Activated T-cell treated with anti-CD3 and anti-CD28 coated beads, Interleukin-2, amount 50 U/mL, for 4 hours (primary cell): ENCODE measurements around the gene MYORG. TPM values are rescaled to one million over a fixed set of nuclear protein-coding genes. Genes with fewer than 3 reads are reported as not detected.
"Not testable (repeated sequence)": the region's sequence is repeated elsewhere in the genome, so short reads cannot be mapped to it uniquely, and the experiment has no call there.

Source experiments
- ATAC-seq, 2 donors: fragments of 200-7000 bp; cut with Tn5 transposase; one replicate each; pipeline ENCODE4 v1.10.0; 2021
- DNase-seq: peaks from one replicate; pipeline ENCODE4 v3.0.0-alpha.2; 2020
- H3K27me3 Mint-ChIP-seq: one replicate; pipeline ENCODE4 v1.8.0; 2021; ENCODE audit warnings: low read depth, mixed read lengths
- H3K36me3 Mint-ChIP-seq: one replicate; pipeline ENCODE4 v1.8.0; 2022; ENCODE audit warnings: mixed read lengths; ENCODE audit not compliant: insufficient read depth
- H3K4me1 Mint-ChIP-seq: one replicate; pipeline ENCODE4 v1.8.0; 2021; ENCODE audit warnings: low read depth, mixed read lengths
- H3K4me3 Mint-ChIP-seq: one replicate; pipeline ENCODE4 v1.8.0; 2021; ENCODE audit warnings: mild to moderate bottlenecking, moderate library complexity, mixed read lengths
- H3K9me3 Mint-ChIP-seq: one replicate; pipeline ENCODE4 v1.8.0; 2021; ENCODE audit warnings: mixed read lengths
- total RNA-seq, 3 donors: library from RNA; stranded (reverse); gene quantifications; one replicate each; pipeline ENCODE4 v1.2.1, GENCODE V29; 2021

MYORG gene
- total RNA-seq, 3 donors from 2014 or later: 0.60 to 1.8 (median 0.87) TPM

GRCh38 chr9:34338665-34339385, 37.9 kb downstream of the MYORG start:
- DNase-seq (no peak), ATAC-seq (no peak)
- H3K4me1 Mint-ChIP-seq: peaks cover 3% of the 10 kb centered on the region
- no peaks in the 10 kb centered on the region for H3K9me3 Mint-ChIP-seq
- no peak overlapping the region for H3K4me3 Mint-ChIP-seq
- no peaks in the 10 kb centered on the region for H3K27me3 Mint-ChIP-seq
- H3K36me3 Mint-ChIP-seq: peaks cover 23% of the 10 kb centered on the region

DNA sequence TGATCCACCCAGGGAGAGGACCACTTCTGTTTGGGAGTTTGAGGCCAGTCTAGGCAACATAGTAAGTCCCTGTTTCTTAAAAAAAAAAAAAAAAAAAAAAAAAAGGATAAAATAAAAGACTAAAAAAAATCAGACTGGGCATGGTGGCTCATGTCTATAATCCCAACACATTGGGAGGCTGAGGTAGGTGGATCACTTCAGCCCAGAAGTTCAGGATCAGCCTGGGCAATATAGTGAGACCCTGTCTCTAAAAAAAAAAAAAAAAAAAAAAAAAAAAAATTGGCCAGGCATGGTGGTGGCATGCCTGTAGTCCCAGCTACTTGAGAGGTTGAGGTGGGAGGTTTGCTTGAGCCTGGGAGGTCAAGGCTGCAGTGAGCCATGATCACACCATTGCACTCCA, 38.6 kb downstream of the MYORG start:
- not testable (repeated sequence) for H3K9me3 Mint-ChIP-seq, DNase-seq, H3K4me1 Mint-ChIP-seq, H3K27me3 Mint-ChIP-seq, ATAC-seq, H3K4me3 Mint-ChIP-seq
- peaks cover 17% of the 10 kb centered on the region for H3K36me3 Mint-ChIP-seq

- DNase-seq (no peak), ATAC-seq (no peak)
- H3K27me3 Mint-ChIP-seq: no peaks in the 10 kb centered on the region
- no peak overlapping the region for H3K4me3 Mint-ChIP-seq
- peaks cover 16% of the 10 kb centered on the region for H3K36me3 Mint-ChIP-seq
- H3K4me1 Mint-ChIP-seq: peaks cover 3% of the 10 kb centered on the region
- H3K9me3 Mint-ChIP-seq: no peaks in the 10 kb centered on the region
These were observed 39.3 kb downstream of the MYORG start for GRCh38 chr9:34337403-34337802.

GRCh38 chr9:34335376-34335775, 41.3 kb downstream of the MYORG start:
- no peak overlapping the region for H3K4me3 Mint-ChIP-seq
- DNase-seq: no peak
- no peak for ATAC-seq
- H3K9me3 Mint-ChIP-seq: no peaks in the 10 kb centered on the region
- peaks cover 15% of the 10 kb centered on the region for H3K4me1 Mint-ChIP-seq
- H3K36me3 Mint-ChIP-seq: peaks cover 7% of the 10 kb centered on the region
- H3K27me3 Mint-ChIP-seq: no peaks in the 10 kb centered on the region

DNA sequence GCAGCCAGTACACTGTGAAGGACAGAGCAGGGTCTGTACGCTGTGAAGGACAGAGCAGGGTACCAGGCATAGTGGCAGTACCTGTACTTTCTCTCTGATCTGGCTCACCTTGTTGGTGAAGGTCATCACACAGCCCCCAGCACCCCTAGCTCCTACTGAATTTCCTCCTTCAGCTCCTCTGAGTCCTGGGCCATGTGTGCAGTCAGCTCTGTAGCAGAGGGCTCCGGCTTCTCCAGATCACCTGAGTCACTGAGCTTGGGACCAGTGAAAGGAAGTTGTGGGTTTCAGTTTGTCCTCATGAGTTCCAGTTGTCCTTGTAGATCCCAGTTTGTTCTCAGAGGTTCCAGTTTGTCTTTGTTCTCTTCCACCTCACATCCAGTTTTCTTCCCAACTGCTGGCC, 41.8 kb downstream of the MYORG start:
- ATAC-seq (no peak), DNase-seq (no peak)
- H3K27me3 Mint-ChIP-seq: no peaks in the 10 kb centered on the region
- H3K9me3 Mint-ChIP-seq: no peaks in the 10 kb centered on the region
- H3K4me1 Mint-ChIP-seq: peaks cover 19% of the 10 kb centered on the region
- no peak overlapping the region for H3K4me3 Mint-ChIP-seq
- H3K36me3 Mint-ChIP-seq: peaks cover 3% of the 10 kb centered on the region

DNA sequence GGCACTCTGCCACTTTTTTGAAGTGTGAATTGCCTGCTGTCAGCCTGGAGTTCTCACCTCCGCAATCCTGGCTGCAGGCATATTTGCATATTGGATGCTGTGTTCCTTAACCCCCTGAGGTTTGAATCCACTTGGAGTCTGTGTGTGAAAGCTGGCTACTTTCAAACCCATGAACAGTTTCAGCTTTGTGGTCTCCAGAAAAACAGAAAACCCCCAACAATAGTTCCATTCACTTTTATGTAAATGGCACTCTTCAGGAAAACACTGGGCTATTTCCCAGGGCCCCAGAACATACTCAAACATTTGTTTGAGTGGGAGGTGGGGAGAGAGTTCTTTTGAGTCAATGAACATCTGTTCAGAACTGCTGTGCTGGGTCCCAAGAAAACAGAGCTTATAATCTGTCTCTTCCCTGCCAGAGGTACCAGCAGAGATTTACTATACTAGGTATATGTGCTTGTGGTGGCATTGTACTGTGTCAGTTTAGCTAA, 42.3 kb downstream of the MYORG start:
- ATAC-seq (no peak), DNase-seq (no peak)
- Mint-ChIP-seq H3K9me3 (no peaks in the 10 kb centered on the region), H3K4me3 (no peak overlapping the region), H3K27me3 (no peaks in the 10 kb centered on the region), H3K4me1 (peaks cover 21% of the 10 kb centered on the region), H3K36me3 (peaks cover 3% of the 10 kb centered on the region)

DNA sequence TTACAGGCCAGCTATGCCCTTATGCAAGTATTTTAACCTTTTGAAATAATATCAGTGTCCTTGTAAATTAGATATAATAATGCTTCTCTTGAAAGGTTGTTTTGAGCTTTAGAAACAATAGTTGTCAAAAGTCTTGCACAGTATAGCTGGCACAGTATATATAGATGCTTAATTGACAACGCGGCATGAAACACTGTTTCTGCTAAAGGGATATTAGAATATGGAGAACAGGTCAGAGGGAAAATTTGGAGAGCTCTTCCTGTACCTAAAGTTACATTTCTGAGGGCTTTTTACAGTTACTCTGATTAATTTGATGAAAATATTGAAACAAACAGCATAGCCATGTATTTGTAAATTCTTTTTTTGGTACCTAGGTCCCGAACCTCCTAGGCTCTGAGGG, 42.9 kb downstream of the MYORG start:
- H3K9me3 Mint-ChIP-seq: no peaks in the 10 kb centered on the region
- DNase-seq: no peak
- peaks cover 3% of the 10 kb centered on the region for H3K36me3 Mint-ChIP-seq
- no peaks in the 10 kb centered on the region for H3K27me3 Mint-ChIP-seq
- no peak overlapping the region for H3K4me3 Mint-ChIP-seq
- no peak for ATAC-seq
- peaks cover 21% of the 10 kb centered on the region for H3K4me1 Mint-ChIP-seq

DNA sequence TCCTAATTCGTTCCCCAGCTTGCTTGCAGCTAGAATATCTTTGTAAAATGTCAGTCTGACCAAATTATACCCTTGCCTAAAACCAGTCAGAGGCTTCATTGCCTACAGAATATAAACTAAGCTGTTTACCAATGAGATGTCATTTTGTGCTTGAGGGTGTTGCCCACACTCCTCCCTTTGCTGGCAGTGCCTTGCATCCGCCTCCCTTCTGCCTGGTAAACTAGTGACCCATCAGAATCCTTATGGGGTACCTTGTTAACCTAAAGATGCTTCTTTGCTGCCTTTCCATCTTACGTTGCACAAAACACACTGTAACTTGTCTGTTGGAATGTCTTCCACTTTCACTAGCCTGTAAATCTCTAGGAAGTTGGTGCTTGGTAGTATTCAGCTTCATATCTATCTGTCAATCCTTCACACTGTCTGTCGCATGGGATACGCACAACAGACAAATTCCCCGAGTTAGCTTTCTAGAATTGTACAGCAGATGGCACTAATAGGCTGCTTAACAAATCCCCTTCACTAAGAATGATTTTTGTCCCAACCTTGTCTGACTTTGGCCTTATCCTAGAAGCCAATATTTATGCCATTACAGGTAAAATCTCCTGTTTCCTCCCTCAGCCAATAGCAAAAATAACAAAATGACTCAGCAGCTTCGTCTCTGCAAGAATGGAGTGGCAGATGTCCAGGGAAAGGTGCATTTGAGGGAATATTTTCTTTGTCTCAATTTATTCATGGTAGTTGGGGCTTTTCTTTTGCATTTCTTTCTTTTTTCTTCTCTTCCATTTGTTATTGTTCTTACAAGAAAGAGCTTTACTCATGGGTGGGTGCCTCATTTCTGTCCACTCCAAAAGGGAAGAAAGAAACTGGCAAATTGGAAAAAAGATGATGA, 44.4 kb downstream of the MYORG start:
- no peaks in the 10 kb centered on the region for H3K27me3 Mint-ChIP-seq
- DNase-seq (no peak), ATAC-seq (no peak)
- H3K36me3 Mint-ChIP-seq: peaks cover 3% of the 10 kb centered on the region
- H3K4me1 Mint-ChIP-seq: peaks cover 26% of the 10 kb centered on the region
- H3K4me3 Mint-ChIP-seq: peak overlapping the region; percentile 5
- no peaks in the 10 kb centered on the region for H3K9me3 Mint-ChIP-seq

- ATAC-seq (no peak), DNase-seq (no peak)
- Mint-ChIP-seq H3K4me3 (peak overlapping the region; percentile 19), H3K9me3 (no peaks in the 10 kb centered on the region), H3K36me3 (peaks cover 3% of the 10 kb centered on the region), H3K4me1 (peaks cover 26% of the 10 kb centered on the region), H3K27me3 (no peaks in the 10 kb centered on the region)
These were observed 45.5 kb downstream of the MYORG start for GRCh38 chr9:34331196-34331595.

GRCh38 chr9:34328987-34329832, 47.5 kb downstream of the MYORG start, which contains the start of the genes KIF24 and NUDT2:
KIF24 (minus strand) TSS chr9:34329268; CDS start chr9:34311346, 17,922 bp downstream.
NUDT2 (plus strand) TSS chr9:34329569; CDS start chr9:34339040, 9,471 bp downstream.
- Mint-ChIP-seq H3K4me3 (peak within 1 kb of the TSS; percentile 92), H3K36me3 (no peaks in the 10 kb centered on the region)

GRCh38 chr9:34328500-34328986, 48.2 kb downstream of the MYORG start:
- Mint-ChIP-seq H3K36me3 (no peaks in the 10 kb centered on the region), H3K4me1 (peaks cover 24% of the 10 kb centered on the region), H3K4me3 (peak overlapping the region; percentile 92), H3K27me3 (no peaks in the 10 kb centered on the region), H3K9me3 (no peaks in the 10 kb centered on the region)
- ATAC-seq (no peak), DNase-seq (no peak)

More at GRCh38 chr9:34328987-34329832, 47.5 kb downstream of the MYORG start, which contains the start of the genes KIF24 and NUDT2:
- Mint-ChIP-seq H3K27me3 (no peaks in the 10 kb centered on the region), H3K9me3 (no peaks in the 10 kb centered on the region), H3K4me1 (peaks cover 24% of the 10 kb centered on the region)
- peak; percentile 90 for DNase-seq
- peak; percentile 96 for ATAC-seq

DNA sequence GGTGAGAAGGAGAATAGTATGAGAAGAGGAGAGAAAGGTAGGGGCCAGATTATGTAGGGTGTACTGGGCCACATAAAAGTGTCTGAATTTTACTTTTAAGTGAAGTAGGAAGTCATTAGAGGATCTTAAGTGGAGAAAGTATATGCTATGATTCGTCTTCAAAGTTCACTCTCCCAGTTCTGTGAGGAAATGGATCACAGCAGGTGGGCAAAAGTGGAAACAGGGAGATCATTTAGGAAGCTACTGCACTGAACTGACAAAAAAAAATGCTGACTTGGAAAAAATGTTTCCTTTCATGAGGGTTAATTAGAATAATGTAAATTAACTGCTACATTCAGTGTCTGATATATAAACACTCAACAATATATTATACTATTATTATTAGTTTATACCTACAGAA, 50.0 kb downstream of the MYORG start:
- H3K9me3 Mint-ChIP-seq: no peaks in the 10 kb centered on the region
- ATAC-seq (no peak), DNase-seq (no peak)
- H3K36me3 Mint-ChIP-seq: no peaks in the 10 kb centered on the region
- H3K4me3 Mint-ChIP-seq: no peak overlapping the region
- H3K4me1 Mint-ChIP-seq: peaks cover 18% of the 10 kb centered on the region
- no peaks in the 10 kb centered on the region for H3K27me3 Mint-ChIP-seq

DNA sequence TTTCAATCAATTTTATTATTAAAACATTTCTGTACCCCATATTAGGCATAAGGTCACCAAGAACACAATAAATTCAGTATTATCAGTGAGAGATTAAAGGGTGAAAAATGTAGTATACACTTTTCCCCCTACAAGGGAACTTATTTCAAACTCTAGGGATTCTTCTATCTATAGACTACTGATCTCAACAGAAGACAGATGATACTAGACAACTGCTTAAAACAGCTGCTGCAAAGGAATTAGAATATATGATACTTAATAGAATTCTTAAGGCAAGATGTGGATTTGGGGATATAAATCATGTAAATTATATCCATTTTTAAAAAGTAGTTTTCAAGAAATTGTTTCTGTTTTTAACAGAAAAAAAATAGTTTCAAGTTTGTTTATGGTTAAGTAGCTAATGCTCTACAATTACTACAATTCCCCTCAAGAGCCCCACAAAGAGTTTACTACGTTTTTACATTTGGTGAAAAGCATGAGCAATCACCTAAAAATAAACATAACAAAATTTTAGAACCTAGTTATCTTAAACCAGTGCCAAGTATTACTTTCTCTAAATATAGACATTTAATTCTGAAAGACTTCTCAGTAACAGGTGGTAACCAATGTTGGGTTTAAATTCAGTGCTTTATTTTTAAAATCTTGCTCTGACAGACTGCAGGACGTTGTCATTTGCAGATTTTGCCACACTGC, 53.7 kb downstream of the MYORG start:
- Mint-ChIP-seq H3K27me3 (no peaks in the 10 kb centered on the region), H3K4me3 (no peak overlapping the region), H3K36me3 (no peaks in the 10 kb centered on the region), H3K9me3 (no peaks in the 10 kb centered on the region), H3K4me1 (peaks cover 3% of the 10 kb centered on the region)
- ATAC-seq: no peak
- no peak for DNase-seq
